Measurements from ENCODE around the gene TNFSF13. TPM values are rescaled to one million over a fixed set of nuclear protein-coding genes. Genes with fewer than 3 reads are reported as not detected.

The TNFSF13 gene
- total RNA-seq, 1 experiment from 2014 or later: 0.94 TPM

DNA sequence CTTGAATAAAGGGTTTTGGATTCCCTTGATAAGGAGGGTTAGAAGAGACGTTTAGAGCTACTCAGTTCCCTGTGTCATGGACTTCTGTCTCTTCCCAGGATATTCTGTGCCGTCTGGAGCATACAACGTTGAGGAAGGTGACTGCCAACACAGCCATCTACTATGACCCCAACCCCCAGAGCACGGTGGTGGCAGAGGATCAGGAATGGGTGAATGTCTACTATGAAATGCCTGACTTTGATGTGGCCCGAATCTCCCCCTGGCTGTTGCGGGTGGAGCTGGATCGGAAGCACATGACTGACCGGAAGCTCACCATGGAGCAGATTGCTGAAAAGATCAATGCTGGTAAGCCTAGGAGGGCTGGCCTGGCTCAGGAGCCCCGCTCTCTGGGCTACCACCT, 49.7 kb upstream of the TNFSF13 start:
- no peak overlapping the region for H2BK12ac ChIP-seq (ENCODE audit: insufficient read length, low read depth, low read length)
- H4K20me1 ChIP-seq (ENCODE audit: control insufficient read depth, insufficient read depth, insufficient read length): no peaks in the 10 kb centered on the region
- H2AK5ac ChIP-seq (ENCODE audit: insufficient read length, low read length): no peak overlapping the region
- H3K9ac ChIP-seq (ENCODE audit: extremely low read depth, insufficient read length, low read length): no peak overlapping the region
- no peak overlapping the region for H3K4me2 ChIP-seq (ENCODE audit: insufficient read depth, insufficient read length, low read length)
- no peaks in the 10 kb centered on the region for H3K79me1 ChIP-seq (ENCODE audit: insufficient read depth, low read depth, low read length, poor library complexity, severe bottlenecking)
- H2BK120ac ChIP-seq (ENCODE audit: low read depth, low read length, poor library complexity, severe bottlenecking): no peak overlapping the region
- H3T11ph ChIP-seq (ENCODE audit: low read length): no peak overlapping the region
- no peak overlapping the region for H4K8ac ChIP-seq (replicated peaks; ENCODE audit: insufficient read length, low read depth, low read length)
- no peak overlapping the region for H3K27ac ChIP-seq (ENCODE audit: insufficient read length, low read depth, low read length)
- H3K79me2 ChIP-seq (ENCODE audit: insufficient read depth, low read length): no peaks in the 10 kb centered on the region
- H4K91ac ChIP-seq (ENCODE audit: insufficient read length, low read depth, low read length): no peak overlapping the region
- no peak for DNase-seq
- H2BK15ac ChIP-seq (ENCODE audit: low read depth, low read length): no peak overlapping the region
- no peak overlapping the region for H3K14ac ChIP-seq (ENCODE audit: insufficient read depth, low read length)
- H2AFZ ChIP-seq (ENCODE audit: low read length): no peak overlapping the region
- H3K4me1 ChIP-seq (ENCODE audit: insufficient read depth, low read length): no peaks in the 10 kb centered on the region
- H3K18ac ChIP-seq (ENCODE audit: insufficient read length, low read depth, low read length): no peak overlapping the region
- H3K27me3 ChIP-seq (ENCODE audit: insufficient read depth, low read length): no peaks in the 10 kb centered on the region
- no peak overlapping the region for H3K23ac ChIP-seq (ENCODE audit: insufficient read length, low read depth, low read length)
- no peak overlapping the region for H3K4me3 Mint-ChIP-seq
- peaks cover 57 to 95% (median 93%) of the 10 kb centered on the region in 3 experiments for H3K36me3 Mint-ChIP-seq (ENCODE audit: insufficient read depth in 1 of 3, low read depth in 3 of 3)
- no peak overlapping the region for H3K27ac Mint-ChIP-seq
- H3K9me3 ChIP-seq (ENCODE audit: control insufficient read depth, low read depth, low read length): no peaks in the 10 kb centered on the region
- TF ChIP-seq, protein P1, sequence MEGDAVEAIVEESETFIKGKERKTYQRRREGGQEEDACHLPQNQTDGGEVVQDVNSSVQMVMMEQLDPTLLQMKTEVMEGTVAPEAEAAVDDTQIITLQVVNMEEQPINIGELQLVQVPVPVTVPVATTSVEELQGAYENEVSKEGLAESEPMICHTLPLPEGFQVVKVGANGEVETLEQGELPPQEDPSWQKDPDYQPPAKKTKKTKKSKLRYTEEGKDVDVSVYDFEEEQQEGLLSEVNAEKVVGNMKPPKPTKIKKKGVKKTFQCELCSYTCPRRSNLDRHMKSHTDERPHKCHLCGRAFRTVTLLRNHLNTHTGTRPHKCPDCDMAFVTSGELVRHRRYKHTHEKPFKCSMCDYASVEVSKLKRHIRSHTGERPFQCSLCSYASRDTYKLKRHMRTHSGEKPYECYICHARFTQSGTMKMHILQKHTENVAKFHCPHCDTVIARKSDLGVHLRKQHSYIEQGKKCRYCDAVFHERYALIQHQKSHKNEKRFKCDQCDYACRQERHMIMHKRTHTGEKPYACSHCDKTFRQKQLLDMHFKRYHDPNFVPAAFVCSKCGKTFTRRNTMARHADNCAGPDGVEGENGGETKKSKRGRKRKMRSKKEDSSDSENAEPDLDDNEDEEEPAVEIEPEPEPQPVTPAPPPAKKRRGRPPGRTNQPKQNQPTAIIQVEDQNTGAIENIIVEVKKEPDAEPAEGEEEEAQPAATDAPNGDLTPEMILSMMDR (conservative IDR thresholded peaks at IDR 0.05): no peak
- no peak overlapping the region for H4K5ac ChIP-seq (ENCODE audit: insufficient read length, low read depth, low read length)
- H3K4ac ChIP-seq (ENCODE audit: low read depth, low read length): no peak overlapping the region
- no CpG with 5 or more reads among the region's 9 CpGs for WGBS (ENCODE audit: extremely low coverage, insufficient read length, low lambda C conversion rate)
- no peak overlapping the region for H2BK20ac ChIP-seq (ENCODE audit: low read depth, low read length, poor library complexity, severe bottlenecking)
- H2BK5ac ChIP-seq (ENCODE audit: insufficient read length, low read length): no peak overlapping the region
- H3K27me3 Mint-ChIP-seq (ENCODE audit: low read depth): no peaks in the 10 kb centered on the region
- no peak overlapping the region for H3K56ac ChIP-seq (ENCODE audit: insufficient read length, low read depth, low read length)
- no peaks in the 10 kb centered on the region for H3K4me1 Mint-ChIP-seq
- no peaks in the 10 kb centered on the region for H3K9me3 Mint-ChIP-seq
- no peaks in the 10 kb centered on the region for H3K23me2 ChIP-seq (ENCODE audit: insufficient read length, low read depth, low read length, poor library complexity, severe bottlenecking)
